Esophagus muscularis mucosa (tissue), 4 donors: ENCODE data around the gene ZMYND10.

Experiments
- EP300 ChIP-seq: sonication (generic); formaldehyde crosslinking; IDR thresholded peaks from one replicate; pipeline ENCODE4 v1.6.1; 2017; ENCODE audit warnings: antibody characterized with exemption
- POLR2AphosphoS5 ChIP-seq, 2 donors: sonication (generic); formaldehyde crosslinking; IDR thresholded peaks; one replicate each; pipeline ENCODE4 v1.6.1; 2017; ENCODE audit warnings: antibody characterized with exemption in 2 of 2
- TF ChIP-seq, protein P1 (sequence below), 3 experiments: fragments of 200-600 bp in 2 of 3; fragments of 450-650 bp in 1 of 3; sonication (generic) in 2 of 3; IDR thresholded peaks; one replicate each; pipeline ENCODE4 v1.5.1; 2017 to 2019; ENCODE audit warnings: antibody characterized with exemption in 3 of 3, mild to moderate bottlenecking in 2 of 3, moderate library complexity in 1 of 3

DNA sequence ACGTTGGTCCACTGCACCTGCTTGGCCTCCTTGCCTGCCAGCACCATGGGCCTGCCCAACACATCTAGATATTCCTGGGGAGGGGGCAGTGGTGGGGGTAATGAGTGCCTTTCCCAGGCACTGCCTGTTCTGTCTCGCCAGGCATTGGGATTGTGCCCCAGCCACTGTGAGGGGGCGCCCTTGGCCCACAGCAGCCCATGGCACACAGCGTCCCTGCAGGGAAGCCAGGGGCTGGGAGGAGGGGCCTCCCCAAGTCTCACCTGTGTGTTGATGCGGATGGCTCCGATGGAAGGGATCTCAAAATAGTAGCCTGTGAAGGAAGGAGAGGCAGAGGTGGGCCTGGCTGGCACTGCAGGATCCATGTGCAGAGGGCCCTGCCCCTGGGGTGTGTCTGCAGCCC lies 32.5 kb upstream of the ZMYND10 start:
- TF ChIP-seq, protein P1, sequence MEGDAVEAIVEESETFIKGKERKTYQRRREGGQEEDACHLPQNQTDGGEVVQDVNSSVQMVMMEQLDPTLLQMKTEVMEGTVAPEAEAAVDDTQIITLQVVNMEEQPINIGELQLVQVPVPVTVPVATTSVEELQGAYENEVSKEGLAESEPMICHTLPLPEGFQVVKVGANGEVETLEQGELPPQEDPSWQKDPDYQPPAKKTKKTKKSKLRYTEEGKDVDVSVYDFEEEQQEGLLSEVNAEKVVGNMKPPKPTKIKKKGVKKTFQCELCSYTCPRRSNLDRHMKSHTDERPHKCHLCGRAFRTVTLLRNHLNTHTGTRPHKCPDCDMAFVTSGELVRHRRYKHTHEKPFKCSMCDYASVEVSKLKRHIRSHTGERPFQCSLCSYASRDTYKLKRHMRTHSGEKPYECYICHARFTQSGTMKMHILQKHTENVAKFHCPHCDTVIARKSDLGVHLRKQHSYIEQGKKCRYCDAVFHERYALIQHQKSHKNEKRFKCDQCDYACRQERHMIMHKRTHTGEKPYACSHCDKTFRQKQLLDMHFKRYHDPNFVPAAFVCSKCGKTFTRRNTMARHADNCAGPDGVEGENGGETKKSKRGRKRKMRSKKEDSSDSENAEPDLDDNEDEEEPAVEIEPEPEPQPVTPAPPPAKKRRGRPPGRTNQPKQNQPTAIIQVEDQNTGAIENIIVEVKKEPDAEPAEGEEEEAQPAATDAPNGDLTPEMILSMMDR (IDR thresholded peaks at IDR 0.05), result no peak
- TF ChIP-seq EP300 (no peak), POLR2AphosphoS5 (IDR thresholded peaks at IDR 0.05) (no peak)
